H1 (cell line): ENCODE results near the gene GRAMD1B. TPM values are rescaled to one million over a fixed set of nuclear protein-coding genes. Genes with fewer than 3 reads are reported as not detected.

Experiments used
- CTCF ChIA-PET: fragments of 300-600 bp; sonication (Branson Sonifier 250); formaldehyde crosslinking; loops from one replicate; lab custom pipeline; 2021; ENCODE audit not compliant: partially characterized antibody; lab: Charles Lee
- POLR2A ChIA-PET: fragments of 300-600 bp; sonication (Branson Sonifier 250); formaldehyde crosslinking; loops from one replicate; lab custom pipeline; 2021; ENCODE audit warnings: inconsistent platforms; ENCODE audit not compliant: partially characterized antibody; lab: Charles Lee
- DNase-seq, 2 experiments: peaks; one replicate each; pipeline versions ENCODE4 v3.0.0 to v3.0.0-alpha.2; 2010 to 2022; ENCODE audit warnings: low spot score in 2 of 2, low read depth in 1 of 2, mixed read lengths in 1 of 2
- FAIRE-seq: peaks from 2 replicates; lab custom pipeline; 2011; peaks lifted over from hg19 to GRCh38; lab: Jason Lieb, UNC
- H2AFZ ChIP-seq: 2 replicates; pipeline ENCODE4 v1.8.1; 2012; ENCODE audit warnings: low read length, inconsistent platforms
- H2AK5ac ChIP-seq: 2 replicates; pipeline ENCODE4 v1.6.1; 2013; ENCODE audit warnings: low read depth, low read length
- H2BK120ac ChIP-seq: replicated peaks from 2 replicates; pipeline ENCODE3; 2013; ENCODE audit warnings: low read depth, low read length, inconsistent platforms
- H2BK12ac ChIP-seq: 2 replicates; pipeline ENCODE4 v1.6.1; 2013; ENCODE audit warnings: low read depth, low read length
- H2BK15ac ChIP-seq: 2 replicates; pipeline ENCODE4 v1.6.1; 2013; ENCODE audit warnings: low read length
- H2BK20ac ChIP-seq: 2 replicates; pipeline ENCODE4 v1.6.1; 2013; ENCODE audit warnings: low read length
- H2BK5ac ChIP-seq: 2 replicates; pipeline ENCODE4 v1.6.1; 2013; ENCODE audit warnings: low read depth, low read length
- H3K14ac ChIP-seq: 2 replicates; pipeline ENCODE4 v1.6.1; 2013; ENCODE audit warnings: inconsistent platforms; ENCODE audit not compliant: insufficient read length
- H3K18ac ChIP-seq: 2 replicates; pipeline ENCODE4 v1.6.1; 2013; ENCODE audit warnings: low read length; ENCODE audit errors: extremely low read depth
- H3K23ac ChIP-seq: 2 replicates; pipeline ENCODE4 v1.6.1; 2013; ENCODE audit warnings: inconsistent platforms; ENCODE audit not compliant: insufficient read length
- H3K23me2 ChIP-seq: 2 replicates; pipeline ENCODE4 v1.6.1; 2013; ENCODE audit warnings: low read depth, low read length
- H3K27ac ChIP-seq: 2 replicates; pipeline ENCODE4 v1.6.1; 2011; ENCODE audit warnings: low read depth, low read length, inconsistent platforms
- H3K27me3 ChIP-seq, 4 experiments: replicated peaks in 1 of 4; 1 replicate in 1 of 4; 2 replicates in 3 of 4; pipeline versions ENCODE4 v1.6.1 to v1.8.1; 2011 to 2013; ENCODE audit warnings: low read length in 3 of 4, mild to moderate bottlenecking in 3 of 4, inconsistent platforms in 2 of 4, mixed read lengths in 2 of 4, moderate library complexity in 1 of 4; ENCODE audit not compliant: control insufficient read depth in 3 of 4, insufficient read depth in 3 of 4; ENCODE audit errors: extremely low read depth in 1 of 4
- H3K36me3 ChIP-seq, 4 experiments: 2 replicates each; pipeline versions ENCODE4 v1.6.1 to v1.8.1; 2011 to 2013; ENCODE audit warnings: mild to moderate bottlenecking in 4 of 4, low read length in 3 of 4, moderate library complexity in 2 of 4, control low read depth in 1 of 4, inconsistent platforms in 1 of 4; ENCODE audit not compliant: insufficient read depth in 4 of 4, control insufficient read depth in 2 of 4
- H3K4ac ChIP-seq: replicated peaks from 2 replicates; pipeline ENCODE3; 2013; ENCODE audit warnings: low read length, low read depth, mixed read lengths, inconsistent platforms; ENCODE audit not compliant: insufficient read length
- H3K4me1 ChIP-seq, 4 experiments: replicated peaks in 1 of 4; 1 replicate in 1 of 4; 2 replicates in 3 of 4; pipeline versions ENCODE4 v1.6.1 to v1.8.1; 2011 to 2013; ENCODE audit warnings: low read length in 3 of 4, inconsistent platforms in 2 of 4, mixed read lengths in 1 of 4; ENCODE audit not compliant: insufficient read depth in 4 of 4, control insufficient read depth in 3 of 4
- H3K4me2 ChIP-seq, 2 experiments: 2 replicates each; pipeline versions ENCODE4 v1.6.1 to v1.8.1; 2011 to 2013; ENCODE audit warnings: low read depth in 2 of 2, low read length in 2 of 2, control low read depth in 1 of 2, inconsistent platforms in 1 of 2, mild to moderate bottlenecking in 1 of 2; ENCODE audit not compliant: insufficient read depth in 1 of 2
- H3K4me3 ChIP-seq, 4 experiments: fragments of 200-600, 300-600 bp in 1 of 4; sonication (generic), shearing (Covaris generic), sonication (Bioruptor Twin) in 1 of 4; 2 replicates each; pipeline versions ENCODE4 v1.5.1 to v1.8.1; 2011 to 2016; ENCODE audit warnings: low read length in 4 of 4, low read depth in 3 of 4, control low read depth in 2 of 4, inconsistent platforms in 2 of 4, mild to moderate bottlenecking in 2 of 4, mixed read lengths in 1 of 4, moderate library complexity in 1 of 4; ENCODE audit not compliant: insufficient read depth in 2 of 4; ENCODE audit errors: extremely low read depth in 1 of 4
- H3K56ac ChIP-seq: replicated peaks from 2 replicates; pipeline ENCODE3; 2013; ENCODE audit warnings: low read depth, mild to moderate bottlenecking, mixed read lengths, low read length, inconsistent platforms; ENCODE audit not compliant: insufficient read length
- H3K79me1 ChIP-seq: 2 replicates; pipeline ENCODE4 v1.6.1; 2013; ENCODE audit warnings: low read depth, low read length, control low read depth
- H3K79me2 ChIP-seq, 2 experiments: 2 replicates each; pipeline versions ENCODE4 v1.6.1 to v1.8.1; 2012 to 2013; ENCODE audit warnings: low read length in 2 of 2, mild to moderate bottlenecking in 2 of 2, inconsistent platforms in 1 of 2; ENCODE audit not compliant: insufficient read depth in 2 of 2, control insufficient read depth in 1 of 2
- H3K9ac ChIP-seq, 4 experiments: replicated peaks in 1 of 4; 1 replicate in 1 of 4; 2 replicates in 3 of 4; pipeline versions ENCODE4 v1.6.1 to v1.8.1; 2011 to 2013; ENCODE audit warnings: low read depth in 3 of 4, low read length in 3 of 4, control low read depth in 2 of 4, mild to moderate bottlenecking in 2 of 4, moderate library complexity in 2 of 4, inconsistent platforms in 1 of 4; ENCODE audit errors: extremely low read depth in 1 of 4
- H3K9me3 ChIP-seq, 2 experiments: 2 replicates each; pipeline versions ENCODE4 v1.6.1 to v1.8.1; 2012 to 2013; ENCODE audit warnings: mild to moderate bottlenecking in 2 of 2, moderate library complexity in 2 of 2, control low read depth in 1 of 2, inconsistent platforms in 1 of 2, low read depth in 1 of 2, low read length in 1 of 2, mixed read lengths in 1 of 2; ENCODE audit not compliant: insufficient read depth in 2 of 2
- H4K20me1 ChIP-seq, 2 experiments: replicated peaks in 1 of 2; 2 replicates each; pipeline versions ENCODE3 to v1.8.1; 2011 to 2013; ENCODE audit warnings: inconsistent platforms in 2 of 2, low read length in 2 of 2, mild to moderate bottlenecking in 1 of 2; ENCODE audit not compliant: insufficient read depth in 2 of 2, control insufficient read depth in 1 of 2
- H4K5ac ChIP-seq: 2 replicates; pipeline ENCODE4 v1.6.1; 2013; ENCODE audit warnings: low read length, low read depth, mixed read lengths, inconsistent platforms; ENCODE audit not compliant: insufficient read length
- H4K8ac ChIP-seq: 2 replicates; pipeline ENCODE4 v1.8.0; 2013; ENCODE audit warnings: mild to moderate bottlenecking, moderate library complexity, low read length, inconsistent platforms; ENCODE audit not compliant: insufficient read depth; ENCODE audit errors: extremely low read depth
- H4K91ac ChIP-seq: replicated peaks from 2 replicates; pipeline ENCODE3; 2013; ENCODE audit warnings: low read length, mixed read lengths, inconsistent platforms; ENCODE audit not compliant: insufficient read length
- KDM1A ChIP-seq: fragments of 200-600, 300-600 bp; sonication (generic); IDR thresholded peaks from 2 replicates; pipeline ENCODE4 v1.7.1; 2016; ENCODE audit warnings: mild to moderate bottlenecking, low read length, borderline replicate concordance
- KDM5A ChIP-seq: fragments of 200-600 bp; IDR thresholded peaks from 2 replicates; pipeline ENCODE4 v1.7.1; 2012; ENCODE audit warnings: mild to moderate bottlenecking, low read length, inconsistent platforms, mixed read lengths
- RAD21 ChIP-seq, 2 experiments: IDR thresholded peaks in 1 of 2; conservative IDR thresholded peaks in 1 of 2; 2 replicates each; pipeline ENCODE4 v1.6.1; 2011; ENCODE audit warnings: low read depth in 2 of 2, low read length in 2 of 2, improper control_type of control experiment in 1 of 2, inconsistent platforms in 1 of 2, mild to moderate bottlenecking in 1 of 2, moderate library complexity in 1 of 2
- RNF2 ChIP-seq: fragments of 200-900, 300-1000 bp; sonication (generic); IDR thresholded peaks from 2 replicates; pipeline ENCODE4 v1.7.1; 2016; ENCODE audit warnings: borderline replicate concordance, low read depth, mild to moderate bottlenecking, antibody characterized with exemption, low read length; ENCODE audit not compliant: poor library complexity, severe bottlenecking; ENCODE audit errors: missing control alignments
- WGBS, 2 experiments: shearing (Covaris generic) in 1 of 2; methylation state at CpG; one replicate each; pipeline versions ENCODE4 v1.1.6 to v1.1.7; 2013 to 2015; ENCODE audit warnings: low lambda C conversion rate in 2 of 2, mixed read lengths in 2 of 2, inconsistent platforms in 1 of 2, low coverage in 1 of 2, missing lambda C conversion rate in 1 of 2; ENCODE audit not compliant: insufficient replicate concordance in 2 of 2, insufficient coverage in 1 of 2, insufficient read length in 1 of 2; ENCODE audit errors: extremely low coverage in 1 of 2, missing lambda C conversion rate in 1 of 2; 5-methylcytosine and 5-hydroxymethylcytosine counted together
- polyA plus RNA-seq, 7 experiments: library from polyadenylated mRNA; depleted of rRNA in 3 of 7; stranded (reverse) in 5 of 7; unstranded in 2 of 7; fragments of >200 nt in 5 of 7; fragments of 200-250 nt in 2 of 7; gene quantifications; 1 replicate in 5 of 7; 2 replicates in 1 of 7; 4 replicates in 1 of 7; pipeline versions ENCODE4 v1.2.1 to v1.2.3, GENCODE V29; 2011 to 2013; ENCODE audit warnings: missing spikeins in 2 of 7, mixed read lengths in 2 of 7
- total RNA-seq: library from RNA; stranded (reverse); fragmentation: NEBNext Ultra II Directional; extraction: Animal tissue kit (Norgen Biotek cat#: 25700); gene quantifications from 2 replicates; pipeline ENCODE4 v1.2.1, GENCODE V29; 2021
- TF ChIP-seq, protein P1 (sequence below): IDR thresholded peaks from 2 replicates; pipeline ENCODE4 v1.6.1; 2012; ENCODE audit warnings: low read length, inconsistent platforms
- TF ChIP-seq, protein P2 (sequence below): IDR thresholded peaks from 2 replicates; pipeline ENCODE4 v1.6.1; 2011; ENCODE audit warnings: low read depth, mild to moderate bottlenecking, low read length; ENCODE audit not compliant: insufficient read depth
- TF ChIP-seq, protein P3 (sequence below): IDR thresholded peaks from 2 replicates; pipeline ENCODE4 v1.6.1; 2011; ENCODE audit warnings: low read length, improper control_type of control experiment

The GRAMD1B gene
- total and polyA plus RNA-seq, 2 of the 8 experiments (the other 6 are each of a cell fraction or from before 2014, with no cell fraction given) = 10.1 to 21.2 TPM

DNA sequence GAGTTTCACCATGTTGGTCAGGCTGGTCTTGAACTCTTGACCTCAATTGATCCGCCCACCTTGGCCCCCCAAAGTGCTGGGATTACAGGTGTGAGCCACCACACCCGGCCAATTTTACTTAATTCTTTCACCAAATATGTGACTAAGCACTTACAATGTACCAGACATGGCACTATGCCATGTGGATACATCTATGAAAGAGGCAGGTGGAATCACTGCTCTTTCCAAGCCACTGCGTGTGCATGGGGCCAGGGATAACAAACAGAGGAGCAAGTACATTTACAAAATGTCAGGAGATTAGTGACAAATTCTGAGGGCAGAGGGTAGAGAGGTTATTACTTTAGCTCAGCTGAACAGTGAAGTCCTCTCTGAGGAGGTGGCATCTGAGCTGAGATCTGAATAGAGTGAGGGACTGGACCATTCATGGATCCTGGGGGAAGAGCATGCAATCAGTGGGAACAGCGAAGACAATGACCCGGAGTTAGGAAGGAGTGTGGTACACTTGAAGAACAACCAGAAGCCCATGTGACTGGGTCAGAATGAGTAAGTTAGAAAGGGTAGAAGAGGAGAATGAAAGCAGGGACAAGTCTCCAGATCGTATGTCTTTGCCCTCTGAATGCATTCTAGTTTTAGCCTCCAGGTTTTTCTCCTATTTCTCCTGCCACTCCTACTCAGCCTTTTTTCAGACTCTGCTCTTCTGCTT lies 38.3 kb upstream of the GRAMD1B start:
- Histone ChIP-seq H4K91ac (no peak overlapping the region), H2BK5ac (no peak overlapping the region), H3K9me3 (no peaks in the 10 kb centered on the region), H3K18ac (no peak overlapping the region), H3K4ac (no peak overlapping the region), H2BK12ac (no peak overlapping the region), H3K9ac (no peak overlapping the region), H2BK20ac (no peak overlapping the region), H3K79me2 (no peaks in the 10 kb centered on the region), H4K20me1 (no peaks in the 10 kb centered on the region), H3K27me3 (no peaks in the 10 kb centered on the region; a peak in 1 of 7 replicates), H3K4me2 (no peak overlapping the region), H2AFZ (no peak overlapping the region), H3K79me1 (no peaks in the 10 kb centered on the region), H2BK15ac (no peak overlapping the region), H3K23ac (no peak overlapping the region), H3K4me1 (no peaks in the 10 kb centered on the region), H3K56ac (no peak overlapping the region), H3K36me3 (no peaks in the 10 kb centered on the region), H3K27ac (no peak overlapping the region), H2AK5ac (no peak overlapping the region), H3K23me2 (no peaks in the 10 kb centered on the region), H3K14ac (no peak overlapping the region), H3K4me3 (no peak overlapping the region), H4K8ac (no peak overlapping the region), H2BK120ac (no peak overlapping the region), H4K5ac (no peak overlapping the region)
- ChIA-PET POLR2A (no interaction called here), CTCF (interaction anchor here (1.3 kb wide), 1 partner anchor 84 kb away, joined by 3 read pairs; no protein-coding TSS in a partner anchor)
- DNase-seq (no peak), FAIRE-seq (no peak)
- WGBS, 2 experiments = 90% methylated on average over 6 of the region's 6 CpGs; no CpG with 5 or more reads in 1 of the 2 experiments
- no peak for TF ChIP-seq RNF2
- no peak for TF ChIP-seq KDM5A
- TF ChIP-seq, protein P1, sequence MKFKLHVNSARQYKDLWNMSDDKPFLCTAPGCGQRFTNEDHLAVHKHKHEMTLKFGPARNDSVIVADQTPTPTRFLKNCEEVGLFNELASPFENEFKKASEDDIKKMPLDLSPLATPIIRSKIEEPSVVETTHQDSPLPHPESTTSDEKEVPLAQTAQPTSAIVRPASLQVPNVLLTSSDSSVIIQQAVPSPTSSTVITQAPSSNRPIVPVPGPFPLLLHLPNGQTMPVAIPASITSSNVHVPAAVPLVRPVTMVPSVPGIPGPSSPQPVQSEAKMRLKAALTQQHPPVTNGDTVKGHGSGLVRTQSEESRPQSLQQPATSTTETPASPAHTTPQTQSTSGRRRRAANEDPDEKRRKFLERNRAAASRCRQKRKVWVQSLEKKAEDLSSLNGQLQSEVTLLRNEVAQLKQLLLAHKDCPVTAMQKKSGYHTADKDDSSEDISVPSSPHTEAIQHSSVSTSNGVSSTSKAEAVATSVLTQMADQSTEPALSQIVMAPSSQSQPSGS = no peak
- no peak for TF ChIP-seq KDM1A
- TF ChIP-seq, protein P2, sequence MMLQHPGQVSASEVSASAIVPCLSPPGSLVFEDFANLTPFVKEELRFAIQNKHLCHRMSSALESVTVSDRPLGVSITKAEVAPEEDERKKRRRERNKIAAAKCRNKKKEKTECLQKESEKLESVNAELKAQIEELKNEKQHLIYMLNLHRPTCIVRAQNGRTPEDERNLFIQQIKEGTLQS = no peak
- no peak for TF ChIP-seq RAD21 (IDR thresholded peaks at IDR 0.05 in 1 of 2, conservative IDR thresholded peaks at IDR 0.05 in 1 of 2; ENCODE audit: low read depth in 2 of 2, low read length in 2 of 2)
- TF ChIP-seq, protein P3, sequence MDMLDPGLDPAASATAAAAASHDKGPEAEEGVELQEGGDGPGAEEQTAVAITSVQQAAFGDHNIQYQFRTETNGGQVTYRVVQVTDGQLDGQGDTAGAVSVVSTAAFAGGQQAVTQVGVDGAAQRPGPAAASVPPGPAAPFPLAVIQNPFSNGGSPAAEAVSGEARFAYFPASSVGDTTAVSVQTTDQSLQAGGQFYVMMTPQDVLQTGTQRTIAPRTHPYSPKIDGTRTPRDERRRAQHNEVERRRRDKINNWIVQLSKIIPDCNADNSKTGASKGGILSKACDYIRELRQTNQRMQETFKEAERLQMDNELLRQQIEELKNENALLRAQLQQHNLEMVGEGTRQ = no peak
